GM08714 (cell line): ENCODE data around the gene HES6.
"Not testable (repeated sequence)": the region's sequence is repeated elsewhere in the genome, so short reads cannot be mapped to it uniquely, and the experiment has no call there.

ENCODE experiments used
- H3K4me3 ChIP-seq: fragments of 200-500 bp; sonication (Bioruptor generic); 2 replicates; pipeline ENCODE4 v1.5.1; 2014; ENCODE audit warnings: mild to moderate bottlenecking, low read length, inconsistent platforms
- ZNF274 ChIP-seq: IDR thresholded peaks from 2 replicates; pipeline ENCODE4 v1.6.1; 2012; ENCODE audit warnings: mild to moderate bottlenecking, low read depth, low read length

The HES6 gene

GRCh38 chr2:238281826-238282480 lies 42.1 kb upstream of the HES6 start:
- TF ChIP-seq ZNF274 = no peak

GRCh38 chr2:238280083-238280825 lies 40.4 kb upstream of the HES6 start:
- no peak for TF ChIP-seq ZNF274
- H3K4me3 ChIP-seq = no peak overlapping the region

More at GRCh38 chr2:238281826-238282480, 42.1 kb upstream of the HES6 start:
- no peak overlapping the region for H3K4me3 ChIP-seq

GRCh38 chr2:238279324-238279682 lies 39.5 kb upstream of the HES6 start:
- no peak for TF ChIP-seq ZNF274

GRCh38 chr2:238278626-238279323 lies 38.9 kb upstream of the HES6 start:
- TF ChIP-seq ZNF274 = no peak

More at GRCh38 chr2:238279324-238279682, 39.5 kb upstream of the HES6 start:
- H3K4me3 ChIP-seq = no peak overlapping the region

GRCh38 chr2:238277695-238278094 lies 37.9 kb upstream of the HES6 start:
- TF ChIP-seq ZNF274 = no peak
- no peak overlapping the region for H3K4me3 ChIP-seq

More at GRCh38 chr2:238278626-238279323, 38.9 kb upstream of the HES6 start:
- H3K4me3 ChIP-seq = no peak overlapping the region

GRCh38 chr2:238274152-238274865 lies 34.5 kb upstream of the HES6 start:
- no peak overlapping the region for H3K4me3 ChIP-seq
- no peak for TF ChIP-seq ZNF274

- H3K4me3 ChIP-seq = not testable (repeated sequence)
Observed at GRCh38 chr2:238273433-238273832, 33.6 kb upstream of the HES6 start.

- no peak for TF ChIP-seq ZNF274
- H3K4me3 ChIP-seq = no peak overlapping the region
Observed at GRCh38 chr2:238272156-238272555, 32.3 kb upstream of the HES6 start.

GRCh38 chr2:238271686-238272085 lies 31.8 kb upstream of the HES6 start:
- H3K4me3 ChIP-seq = not testable (repeated sequence)

GRCh38 chr2:238271061-238271554 lies 31.3 kb upstream of the HES6 start:
- H3K4me3 ChIP-seq = no peak overlapping the region
- no peak for TF ChIP-seq ZNF274

GRCh38 chr2:238270606-238271005 lies 30.8 kb upstream of the HES6 start:
- no peak overlapping the region for H3K4me3 ChIP-seq
- TF ChIP-seq ZNF274 = no peak

GRCh38 chr2:238269741-238270140 lies 29.9 kb upstream of the HES6 start:
- H3K4me3 ChIP-seq = no peak overlapping the region
- no peak for TF ChIP-seq ZNF274

GRCh38 chr2:238267884-238268680 lies 28.2 kb upstream of the HES6 start:
- no peak for TF ChIP-seq ZNF274

GRCh38 chr2:238267341-238267710 lies 27.5 kb upstream of the HES6 start:
- TF ChIP-seq ZNF274 = no peak
- no peak overlapping the region for H3K4me3 ChIP-seq

More at GRCh38 chr2:238267884-238268680, 28.2 kb upstream of the HES6 start:
- H3K4me3 ChIP-seq = no peak overlapping the region
